Loucy (cell line): ENCODE measurements around the gene TRNP1.

Experiments
- EZH2phosphoT487 ChIP-seq: fragments of 200-600 bp; IDR thresholded peaks from 2 replicates; pipeline ENCODE4 v1.6.1; 2018; ENCODE audit warnings: antibody characterized with exemption, mild to moderate bottlenecking, moderate library complexity, borderline replicate concordance
- TF ChIP-seq, protein P1 (sequence below): fragments of 200-600 bp; sonication (generic); conservative IDR thresholded peaks from 2 replicates; pipeline ENCODE4 v1.5.1; 2014; ENCODE audit warnings: mild to moderate bottlenecking, antibody characterized with exemption, low read length

DNA sequence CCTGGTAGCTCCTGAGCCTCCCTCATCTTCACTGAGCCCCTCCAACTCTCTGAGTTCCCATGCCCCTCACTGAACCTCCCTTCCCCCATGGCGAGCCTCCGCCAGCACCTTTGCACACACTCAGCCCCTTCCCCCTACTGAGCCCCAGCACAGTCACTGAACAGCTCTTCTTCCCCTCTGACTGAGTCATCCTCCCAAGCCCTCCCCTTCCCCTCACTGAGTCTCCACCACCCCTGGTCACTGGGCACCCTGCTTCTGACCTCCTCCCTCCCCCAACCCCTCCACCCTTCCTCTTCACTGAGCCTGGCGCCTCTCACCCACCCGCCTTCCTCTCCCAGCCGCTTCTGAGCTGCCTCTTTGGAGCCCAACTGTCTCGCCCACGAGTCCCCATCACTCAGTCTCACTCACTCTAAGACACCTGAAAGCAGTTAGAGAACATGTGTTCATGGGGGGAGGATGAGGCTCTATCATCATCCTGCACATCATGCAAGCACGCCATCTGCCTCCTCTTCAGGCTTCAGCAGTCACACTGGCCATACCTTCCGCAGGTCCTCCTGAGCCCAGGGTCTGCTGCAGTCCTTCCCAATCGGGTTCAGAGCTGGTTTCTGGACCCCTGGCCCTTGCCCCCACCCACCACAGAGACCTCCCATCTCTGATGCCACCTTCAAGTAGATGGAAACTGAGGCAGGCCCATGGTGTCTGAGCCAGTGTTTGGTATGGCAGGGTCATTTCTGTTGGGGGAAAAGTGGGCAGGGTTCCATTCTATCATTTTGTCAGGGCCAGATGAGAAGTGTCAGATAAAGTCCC lies 2.0 kb upstream of the TRNP1 start:
- TF ChIP-seq, protein P1, sequence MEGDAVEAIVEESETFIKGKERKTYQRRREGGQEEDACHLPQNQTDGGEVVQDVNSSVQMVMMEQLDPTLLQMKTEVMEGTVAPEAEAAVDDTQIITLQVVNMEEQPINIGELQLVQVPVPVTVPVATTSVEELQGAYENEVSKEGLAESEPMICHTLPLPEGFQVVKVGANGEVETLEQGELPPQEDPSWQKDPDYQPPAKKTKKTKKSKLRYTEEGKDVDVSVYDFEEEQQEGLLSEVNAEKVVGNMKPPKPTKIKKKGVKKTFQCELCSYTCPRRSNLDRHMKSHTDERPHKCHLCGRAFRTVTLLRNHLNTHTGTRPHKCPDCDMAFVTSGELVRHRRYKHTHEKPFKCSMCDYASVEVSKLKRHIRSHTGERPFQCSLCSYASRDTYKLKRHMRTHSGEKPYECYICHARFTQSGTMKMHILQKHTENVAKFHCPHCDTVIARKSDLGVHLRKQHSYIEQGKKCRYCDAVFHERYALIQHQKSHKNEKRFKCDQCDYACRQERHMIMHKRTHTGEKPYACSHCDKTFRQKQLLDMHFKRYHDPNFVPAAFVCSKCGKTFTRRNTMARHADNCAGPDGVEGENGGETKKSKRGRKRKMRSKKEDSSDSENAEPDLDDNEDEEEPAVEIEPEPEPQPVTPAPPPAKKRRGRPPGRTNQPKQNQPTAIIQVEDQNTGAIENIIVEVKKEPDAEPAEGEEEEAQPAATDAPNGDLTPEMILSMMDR = no peak
- no peak for TF ChIP-seq EZH2phosphoT487
